ENCODE measurements around the gene SRRM1.
"Not testable (repeated sequence)": the region's sequence is repeated elsewhere in the genome, so short reads cannot be mapped to it uniquely, and the experiment has no call there.

Gene SRRM1

GRCh38 chr1:24693827-24694379, 50.8 kb downstream of the SRRM1 start:
- DNase-seq (ENCODE audit: extremely low spot score) = no peak
- ChIA-PET CTCF (interaction anchor here (1.0 to 1.2 kb wide), 4 partner anchors 11 to 142 kb away, joined by 3 to 5 read pairs (median 3); no protein-coding TSS in a partner anchor), POLR2A (interaction anchor here (0.8 to 1.7 kb wide), 3 partner anchors 12 to 51 kb away, joined by 3 to 8 read pairs (median 6); partner anchors contain the start of gene CLIC4)
- TF ChIP-seq TARDBP (IDR thresholded peaks at IDR 0.05) = no peak
- TF ChIP-seq PKNOX1 (IDR thresholded peaks at IDR 0.05) = no peak
- TF ChIP-seq ZNF384 (IDR thresholded peaks at IDR 0.05) = no peak
- TF ChIP-seq SUZ12 (IDR thresholded peaks at IDR 0.05) = no peak
- TF ChIP-seq ARNT (IDR thresholded peaks at IDR 0.05) = no peak
- no peak for TF ChIP-seq NFRKB (IDR thresholded peaks at IDR 0.05)
- TF ChIP-seq HDGF (IDR thresholded peaks at IDR 0.05; ENCODE audit: borderline replicate concordance) = no peak
- no peak for TF ChIP-seq CTBP1 (IDR thresholded peaks at IDR 0.05; ENCODE audit: borderline replicate concordance)
- TF ChIP-seq SP1 (IDR thresholded peaks at IDR 0.05) = no peak
- TF ChIP-seq FOXM1 (IDR thresholded peaks at IDR 0.05; ENCODE audit: borderline replicate concordance) = no peak
- no peak for TF ChIP-seq L3MBTL2 (conservative IDR thresholded peaks at IDR 0.05)
- no peak for TF ChIP-seq ELF4 (IDR thresholded peaks at IDR 0.05)
- no peak for TF ChIP-seq LEF1 (IDR thresholded peaks at IDR 0.05; ENCODE audit: borderline replicate concordance)

- TF ChIP-seq LEF1 (IDR thresholded peaks at IDR 0.05; ENCODE audit: borderline replicate concordance) (no peak), FOXK2 (IDR thresholded peaks at IDR 0.05) (no peak), BHLHE40 (IDR thresholded peaks at IDR 0.05; ENCODE audit: borderline replicate concordance) (no peak), NFRKB (IDR thresholded peaks at IDR 0.05) (no peak), L3MBTL2 (conservative IDR thresholded peaks at IDR 0.05) (no peak), ZNF384 (IDR thresholded peaks at IDR 0.05) (no peak), CTBP1 (IDR thresholded peaks at IDR 0.05; ENCODE audit: borderline replicate concordance) (no peak), HDGF (IDR thresholded peaks at IDR 0.05; ENCODE audit: borderline replicate concordance) (no peak), TARDBP (IDR thresholded peaks at IDR 0.05) (no peak), SUZ12 (IDR thresholded peaks at IDR 0.05) (no peak), ARNT (IDR thresholded peaks at IDR 0.05) (no peak), ELF4 (IDR thresholded peaks at IDR 0.05) (no peak), SP1 (IDR thresholded peaks at IDR 0.05) (no peak), FOXM1 (IDR thresholded peaks at IDR 0.05; ENCODE audit: borderline replicate concordance) (no peak)
- ChIA-PET POLR2A (interaction anchor here (0.8 to 1.7 kb wide), 3 partner anchors 11 to 51 kb away, joined by 3 to 8 read pairs (median 6); partner anchors contain the start of gene CLIC4), CTCF (interaction anchor here (1.0 to 1.2 kb wide), 4 partner anchors 11 to 141 kb away, joined by 3 to 5 read pairs (median 3); no protein-coding TSS in a partner anchor)
- no peak for DNase-seq (ENCODE audit: extremely low spot score)
These were observed 51.3 kb downstream of the SRRM1 start for GRCh38 chr1:24694380-24694843.

- POLR2A ChIA-PET = interaction anchor here (0.6 to 1.7 kb wide), 5 partner anchors 9 to 135 kb away, joined by 3 to 8 read pairs (median 5); partner anchors contain the start of gene CLIC4
- no peak for DNase-seq (ENCODE audit: extremely low spot score)
- CTCF ChIA-PET = interaction anchor here (1.0 kb wide), 2 partner anchors 51 to 140 kb away, joined by 3 read pairs; no protein-coding TSS in a partner anchor
- no peak for TF ChIP-seq NFRKB (IDR thresholded peaks at IDR 0.05)
- no peak for TF ChIP-seq TARDBP (IDR thresholded peaks at IDR 0.05)
- TF ChIP-seq ELF4 (IDR thresholded peaks at IDR 0.05) = no peak
- no peak for TF ChIP-seq BHLHE40 (IDR thresholded peaks at IDR 0.05; ENCODE audit: borderline replicate concordance)
- TF ChIP-seq CTBP1 (IDR thresholded peaks at IDR 0.05; ENCODE audit: borderline replicate concordance) = no peak
- TF ChIP-seq FOXA1 (IDR thresholded peaks at IDR 0.05) = no peak
- TF ChIP-seq FOXK2 (IDR thresholded peaks at IDR 0.05) = no peak
- no peak for TF ChIP-seq PKNOX1 (IDR thresholded peaks at IDR 0.05)
- no peak for TF ChIP-seq HDGF (IDR thresholded peaks at IDR 0.05; ENCODE audit: borderline replicate concordance)
- TF ChIP-seq SUZ12 (IDR thresholded peaks at IDR 0.05) = no peak
- no peak for TF ChIP-seq ARNT (IDR thresholded peaks at IDR 0.05)
- no peak for TF ChIP-seq FOXM1 (IDR thresholded peaks at IDR 0.05; ENCODE audit: borderline replicate concordance)
- TF ChIP-seq LEF1 (IDR thresholded peaks at IDR 0.05; ENCODE audit: borderline replicate concordance) = no peak
These were observed 52.3 kb downstream of the SRRM1 start for GRCh38 chr1:24695202-24695974.

- POLR2A ChIA-PET = interaction anchor here (0.7 to 1.4 kb wide), 3 partner anchors 28 to 134 kb away, joined by 3 to 5 read pairs (median 4); partner anchors contain the start of gene CLIC4
- CTCF ChIA-PET = interaction anchor here (0.9 kb wide), 1 partner anchor 8 kb away, joined by 3 read pairs; no protein-coding TSS in a partner anchor
- DNase-seq (ENCODE audit: extremely low spot score) = no peak
- TF ChIP-seq ELF4 (IDR thresholded peaks at IDR 0.05) = no peak
- TF ChIP-seq BHLHE40 (IDR thresholded peaks at IDR 0.05; ENCODE audit: borderline replicate concordance) = no peak
- TF ChIP-seq NFRKB (IDR thresholded peaks at IDR 0.05) = no peak
- no peak for TF ChIP-seq L3MBTL2 (conservative IDR thresholded peaks at IDR 0.05)
- TF ChIP-seq LEF1 (IDR thresholded peaks at IDR 0.05; ENCODE audit: borderline replicate concordance) = no peak
- TF ChIP-seq SUZ12 (IDR thresholded peaks at IDR 0.05) = no peak
- no peak for TF ChIP-seq ARNT (IDR thresholded peaks at IDR 0.05)
- TF ChIP-seq TARDBP (IDR thresholded peaks at IDR 0.05) = no peak
- TF ChIP-seq FOXK2 (IDR thresholded peaks at IDR 0.05) = no peak
- TF ChIP-seq FOXM1 (IDR thresholded peaks at IDR 0.05; ENCODE audit: borderline replicate concordance) = no peak
These were observed 53.1 kb downstream of the SRRM1 start for GRCh38 chr1:24696041-24696755.

GRCh38 chr1:24696756-24697330, 53.7 kb downstream of the SRRM1 start:
- ChIA-PET CTCF (interaction anchor here (0.8 to 0.9 kb wide), 2 partner anchors 8 to 135 kb away, joined by 3 read pairs; no protein-coding TSS in a partner anchor), POLR2A (interaction anchor here (1.0 to 1.4 kb wide), 2 partner anchors 28 to 48 kb away, joined by 4 to 5 read pairs; partner anchors contain the start of gene CLIC4)
- TF ChIP-seq SP1 (IDR thresholded peaks at IDR 0.05) (no peak), SUZ12 (IDR thresholded peaks at IDR 0.05) (no peak), NFRKB (IDR thresholded peaks at IDR 0.05) (no peak), L3MBTL2 (conservative IDR thresholded peaks at IDR 0.05) (no peak), ELF4 (IDR thresholded peaks at IDR 0.05) (no peak), HDGF (IDR thresholded peaks at IDR 0.05; ENCODE audit: borderline replicate concordance) (no peak), FOXA1 (IDR thresholded peaks at IDR 0.05) (no peak), LEF1 (IDR thresholded peaks at IDR 0.05; ENCODE audit: borderline replicate concordance) (no peak), CTBP1 (IDR thresholded peaks at IDR 0.05; ENCODE audit: borderline replicate concordance) (no peak), BHLHE40 (IDR thresholded peaks at IDR 0.05; ENCODE audit: borderline replicate concordance) (no peak), FOXM1 (IDR thresholded peaks at IDR 0.05; ENCODE audit: borderline replicate concordance) (no peak), ARNT (IDR thresholded peaks at IDR 0.05) (no peak), TARDBP (IDR thresholded peaks at IDR 0.05) (no peak), FOXK2 (IDR thresholded peaks at IDR 0.05) (no peak), ZNF384 (IDR thresholded peaks at IDR 0.05) (no peak), PKNOX1 (IDR thresholded peaks at IDR 0.05) (no peak)
- DNase-seq (ENCODE audit: extremely low spot score) = no peak

GRCh38 chr1:24697453-24698001, 54.4 kb downstream of the SRRM1 start:
- POLR2A ChIA-PET = interaction anchor here (1.0 kb wide), 1 partner anchor 27 kb away, joined by 4 read pairs; no protein-coding TSS in a partner anchor
- CTCF ChIA-PET = interaction anchor here (0.8 to 0.9 kb wide), 2 partner anchors 9 to 135 kb away, joined by 3 read pairs; no protein-coding TSS in a partner anchor
- not testable (repeated sequence) for DNase-seq (ENCODE audit: extremely low spot score)

GRCh38 chr1:24698326-24698725, 55.2 kb downstream of the SRRM1 start:
- POLR2A ChIA-PET = not testable (repeated sequence)

More at GRCh38 chr1:24698326-24698725, 55.2 kb downstream of the SRRM1 start:
- CTCF ChIA-PET; DNase-seq (ENCODE audit: extremely low spot score): not testable (repeated sequence)

Data from HEK293T (cell line).